Stimulated activated CD8-positive, alpha-beta memory T cell treated with anti-CD3 and anti-CD28 coated beads, Interleukin-7, amount 100 ng/mL, for 1 hour (primary cell): ENCODE data around the gene FRY.

Source experiments
- DNase-seq, 2 donors: peaks; one replicate each; pipeline ENCODE4 v3.0.0-alpha.2; 2020; ENCODE audit warnings: low read depth in 2 of 2

Gene FRY

GRCh38 chr13:32216281-32216680 is 184.7 kb downstream of the FRY start:
- no peak for DNase-seq

DNA sequence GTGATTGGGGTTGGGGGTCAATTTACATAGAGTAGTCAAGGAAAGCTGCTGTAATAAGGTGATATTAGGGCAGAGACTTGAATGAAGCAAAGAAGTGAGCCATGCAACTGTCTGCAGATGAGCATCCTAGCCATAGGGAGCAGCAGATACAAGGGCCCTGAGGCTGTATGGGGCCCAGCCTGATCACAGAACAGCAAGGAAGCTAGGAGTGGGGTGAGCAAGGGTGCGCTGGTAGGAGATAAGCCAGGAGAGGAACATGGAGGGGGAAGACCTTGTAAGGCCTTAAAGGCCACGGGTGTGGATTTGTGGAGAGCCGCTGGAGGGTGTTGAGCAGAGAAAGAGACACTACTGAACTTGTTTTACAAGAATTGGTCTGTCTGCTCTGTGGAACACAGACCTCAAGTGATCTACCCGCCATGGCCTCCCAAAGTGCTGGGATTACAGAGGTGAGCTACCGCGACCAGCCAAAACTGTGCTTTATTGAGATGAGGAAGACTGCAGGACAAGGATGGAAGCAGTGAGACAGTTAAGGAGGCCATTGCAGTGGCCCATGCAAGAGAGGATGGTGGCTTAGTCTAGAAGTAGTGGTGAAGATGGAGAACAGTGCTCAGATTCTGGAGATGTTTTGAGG is 190.6 kb downstream of the FRY start:
- no peak for DNase-seq

DNA sequence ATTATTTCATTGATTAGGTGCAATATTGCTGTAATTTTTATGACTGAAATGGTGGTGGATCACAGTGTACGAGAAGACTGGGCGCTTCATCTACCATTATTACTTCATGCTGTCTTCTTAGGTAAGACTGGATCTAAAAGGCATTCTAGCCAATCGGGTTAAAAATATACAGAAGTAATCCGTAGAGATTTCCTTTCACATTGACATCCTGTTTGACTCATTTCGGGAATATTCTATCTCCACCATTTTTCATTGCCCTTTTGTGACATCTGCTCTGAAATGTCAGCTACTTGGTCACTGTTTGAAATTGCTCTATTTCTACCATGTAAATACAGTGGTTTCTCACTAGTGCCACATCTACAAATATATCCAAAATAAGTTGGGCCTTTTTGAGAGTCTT is 193.3 kb downstream of the FRY start:
- no peak for DNase-seq

- no peak for DNase-seq
These were observed 193.9 kb downstream of the FRY start for GRCh38 chr13:32225481-32225931.

DNA sequence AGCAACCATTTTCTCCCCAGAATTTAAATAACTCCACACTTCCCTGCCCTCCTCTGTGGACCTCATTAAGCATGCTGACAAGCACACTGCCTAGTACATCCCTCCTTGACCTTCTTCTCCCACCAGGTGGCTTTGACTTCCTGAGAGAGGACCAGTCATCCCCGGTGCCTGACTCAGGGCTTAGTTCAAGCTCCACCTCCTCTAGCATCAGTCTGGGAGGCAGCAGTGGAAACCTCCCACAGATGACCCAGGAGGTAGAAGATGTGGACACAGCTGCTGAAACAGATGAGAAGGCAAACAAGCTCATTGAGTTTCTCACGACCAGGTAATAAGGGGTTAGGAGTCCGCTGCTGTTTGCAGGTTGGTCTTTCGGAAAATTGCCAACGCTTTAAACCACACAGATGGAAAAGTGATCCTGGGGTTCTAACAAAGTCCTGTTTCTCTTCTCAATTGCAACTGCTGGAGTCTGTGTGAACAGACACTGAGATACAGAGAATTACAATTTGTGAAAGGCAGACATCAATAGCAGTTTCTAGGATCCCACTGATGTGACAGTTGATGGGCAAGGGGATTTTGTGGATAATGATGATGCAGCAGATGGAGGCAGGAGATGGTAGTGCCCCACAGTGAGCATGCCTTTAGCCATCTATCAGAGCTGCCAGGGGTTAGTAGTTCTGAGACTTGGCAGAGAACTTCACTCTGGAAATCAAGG is 196.9 kb downstream of the FRY start:
- DNase-seq, result no peak

DNA sequence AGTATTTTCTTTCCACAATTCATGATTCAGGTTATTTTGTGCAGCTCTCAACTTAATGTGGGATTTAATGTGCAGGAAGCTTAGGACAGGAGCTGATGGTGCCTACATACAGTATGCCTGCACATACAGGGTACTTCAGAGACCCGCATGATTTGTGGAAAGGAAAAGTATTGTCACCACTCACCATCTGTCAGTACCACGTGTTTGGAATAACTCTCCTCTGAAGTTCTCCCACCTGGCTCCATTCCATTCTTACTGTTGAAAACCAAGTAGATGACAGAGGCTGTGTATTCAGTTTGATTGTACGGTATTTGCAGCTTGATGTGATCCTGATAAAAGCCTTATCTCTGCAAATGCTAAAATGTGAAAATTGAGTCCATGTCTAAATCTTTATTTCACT is 197.9 kb downstream of the FRY start:
- no peak for DNase-seq

DNA sequence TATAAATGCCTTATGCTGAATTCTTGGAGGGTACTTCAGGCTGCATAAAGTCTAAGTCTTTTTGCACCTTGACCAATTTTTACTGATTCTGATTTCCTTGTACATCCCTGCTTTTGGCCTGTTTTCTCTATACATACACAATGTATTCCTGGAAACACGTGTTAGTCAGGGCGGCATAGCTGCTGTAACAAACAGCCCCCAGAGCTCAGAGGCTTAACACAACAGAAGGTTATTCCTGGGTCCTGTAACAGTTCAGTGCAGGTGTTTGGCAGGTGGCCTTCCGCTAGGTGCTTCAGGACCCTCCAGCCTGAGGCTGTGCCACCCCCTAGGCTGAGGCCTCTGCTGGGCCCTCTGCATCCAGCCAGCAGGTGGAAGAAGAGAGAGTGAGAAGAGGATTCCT is 200.7 kb downstream of the FRY start:
- DNase-seq, result no peak

- DNase-seq, result no peak
These were observed 201.5 kb downstream of the FRY start for GRCh38 chr13:32233062-32233461.

DNA sequence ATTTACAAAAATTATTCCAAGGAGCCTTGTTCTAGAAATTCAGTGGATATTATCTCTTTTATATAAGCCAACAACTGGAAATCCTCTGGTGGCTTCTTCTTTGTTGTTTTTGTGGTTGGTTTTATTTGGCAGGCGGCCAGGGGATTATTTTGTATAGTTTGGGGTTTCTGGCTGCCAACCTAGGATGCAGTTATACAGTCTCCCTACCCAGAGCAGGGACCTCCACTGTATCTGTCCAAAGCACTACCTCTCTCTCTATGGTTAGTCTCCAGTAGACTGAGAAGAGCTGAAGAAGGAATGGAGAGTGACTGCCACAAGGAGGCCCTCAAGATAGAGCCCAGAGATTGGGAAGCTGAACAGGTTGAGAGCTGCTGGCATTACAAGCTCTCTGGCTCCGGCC is 203.3 kb downstream of the FRY start:
- DNase-seq, result no peak

DNA sequence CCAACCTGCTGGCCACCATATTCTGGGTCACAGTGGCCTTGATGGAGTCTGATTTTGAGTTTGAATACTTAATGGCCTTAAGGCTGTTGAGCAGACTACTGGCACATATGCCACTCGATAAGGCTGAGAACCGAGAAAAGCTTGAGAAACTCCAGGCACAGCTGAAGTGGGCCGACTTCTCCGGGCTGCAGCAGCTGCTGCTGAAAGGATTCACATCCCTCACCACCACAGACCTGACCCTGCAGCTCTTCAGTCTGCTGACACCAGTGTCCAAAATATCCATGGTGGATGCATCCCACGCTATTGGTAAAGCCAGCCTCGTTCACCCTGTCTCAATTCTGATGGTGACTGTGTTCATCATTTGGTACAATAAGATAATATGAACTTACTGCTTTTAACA is 206.1 kb downstream of the FRY start:
- DNase-seq, result no peak

- DNase-seq, result no peak
These were observed 212.1 kb downstream of the FRY start for GRCh38 chr13:32243695-32244094.

DNA sequence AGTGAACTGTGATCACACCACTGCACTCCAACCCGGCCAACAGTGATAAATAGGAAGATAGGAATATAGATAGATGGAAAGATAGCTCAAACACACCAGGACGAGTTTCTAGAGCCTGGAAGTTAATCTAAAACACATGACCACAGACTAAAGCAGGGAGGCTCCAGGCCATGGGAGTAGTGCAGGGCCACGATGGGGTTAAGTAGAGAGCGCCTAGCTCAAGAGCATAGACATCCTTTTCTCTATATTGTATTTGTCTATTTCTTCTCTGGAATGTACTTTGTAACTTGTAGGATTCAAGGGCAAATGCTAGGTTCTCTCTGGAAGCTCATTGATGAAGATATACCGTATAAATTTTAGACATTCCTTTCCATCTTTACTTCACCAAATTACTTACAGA is 214.0 kb downstream of the FRY start:
- DNase-seq, result no peak

DNA sequence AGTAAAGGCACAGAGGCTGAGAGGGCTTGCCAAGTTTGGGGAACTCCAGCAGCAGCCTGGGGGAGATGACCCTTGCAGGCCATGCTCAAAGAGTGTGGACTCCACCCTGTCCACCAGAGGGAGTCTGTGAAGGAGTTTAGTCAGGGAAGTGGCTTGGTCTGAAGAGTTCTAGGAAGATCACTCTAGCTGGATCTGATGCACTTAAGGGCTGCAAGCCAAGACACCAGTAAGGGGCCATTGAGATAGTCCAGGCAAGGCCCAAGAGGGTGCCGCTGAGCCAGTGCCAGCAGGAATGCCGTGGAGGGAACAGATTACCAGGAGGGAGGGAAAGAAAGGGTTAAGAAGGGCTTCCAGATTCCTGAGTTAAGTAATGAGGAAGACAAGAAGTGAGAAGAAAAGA is 214.9 kb downstream of the FRY start:
- DNase-seq, result peak in 1 of 2 donors; percentile 2

- no peak for DNase-seq
These were observed 216.3 kb downstream of the FRY start for GRCh38 chr13:32247887-32248286.

DNA sequence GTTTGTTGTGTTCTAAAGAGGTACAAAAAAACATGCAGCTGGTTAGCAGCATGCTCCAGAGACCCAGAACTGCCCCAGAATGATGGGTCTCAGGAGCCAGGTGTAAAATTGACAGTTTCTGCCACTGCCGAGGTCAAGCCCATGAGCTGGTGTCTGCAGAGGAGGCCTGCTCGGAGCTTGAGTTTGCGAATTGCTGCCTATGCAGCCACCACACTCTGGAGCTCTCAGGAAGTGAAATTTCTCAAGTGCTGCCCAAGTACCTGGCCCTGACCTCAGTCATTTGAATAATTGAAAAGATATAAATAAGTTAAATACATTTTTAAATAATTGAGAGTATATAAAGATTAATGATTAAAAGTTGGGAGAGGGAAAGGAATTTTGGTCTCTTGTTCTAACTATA is 217.2 kb downstream of the FRY start:
- DNase-seq, result no peak

DNA sequence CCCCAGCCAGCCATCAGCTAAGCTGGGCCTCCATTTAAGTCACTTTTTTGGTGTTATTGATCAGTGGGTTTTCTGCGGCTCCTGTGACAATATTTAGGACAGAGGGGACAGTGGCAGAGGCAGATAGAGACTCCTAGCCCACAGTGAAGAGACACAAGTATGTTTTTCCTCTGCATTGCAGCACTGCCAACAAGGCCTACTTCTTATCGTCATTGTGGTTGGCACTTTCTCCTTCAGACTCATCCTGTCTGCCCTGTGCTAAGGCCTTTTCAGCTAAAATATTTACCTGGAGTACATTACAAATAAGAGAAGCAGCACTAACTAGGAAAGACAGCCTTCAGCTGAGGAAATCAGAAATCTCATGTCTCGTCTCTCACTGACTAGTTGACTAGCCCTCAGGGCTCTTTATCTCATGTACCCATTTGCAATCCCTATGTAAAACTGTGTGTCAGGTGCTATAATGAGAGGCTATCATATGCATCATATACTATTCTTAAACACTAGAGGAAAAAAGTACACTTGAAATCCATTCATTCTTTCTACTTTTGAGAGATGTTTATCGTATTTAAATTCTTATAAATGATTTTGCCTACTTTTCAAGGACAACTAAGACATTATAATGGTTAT is 221.4 kb downstream of the FRY start:
- DNase-seq, result no peak

DNA sequence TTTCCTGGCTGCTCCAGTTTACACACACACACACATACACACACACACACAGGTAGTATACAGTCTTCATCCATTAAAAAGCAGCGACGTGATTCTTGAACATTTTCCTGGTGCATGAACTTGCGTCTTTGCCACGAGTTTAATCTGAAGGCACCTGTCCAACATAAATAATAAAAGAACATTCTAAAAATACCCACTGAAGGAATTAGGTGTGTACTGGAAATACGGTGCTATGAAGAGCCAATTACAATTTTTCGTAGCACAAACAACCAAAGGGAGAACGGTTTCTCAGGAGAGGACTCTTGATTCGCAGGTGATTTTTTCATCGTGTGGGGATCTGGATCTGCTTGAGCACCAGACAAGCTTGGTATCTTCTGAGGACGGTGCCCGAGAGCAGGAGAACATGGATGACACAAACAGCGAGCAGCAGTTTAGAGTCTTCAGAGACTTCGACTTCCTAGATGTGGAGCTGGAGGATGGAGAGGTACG is 222.4 kb downstream of the FRY start:
- DNase-seq, result no peak

GRCh38 chr13:32254416-32254815 is 222.8 kb downstream of the FRY start:
- DNase-seq, result no peak

DNA sequence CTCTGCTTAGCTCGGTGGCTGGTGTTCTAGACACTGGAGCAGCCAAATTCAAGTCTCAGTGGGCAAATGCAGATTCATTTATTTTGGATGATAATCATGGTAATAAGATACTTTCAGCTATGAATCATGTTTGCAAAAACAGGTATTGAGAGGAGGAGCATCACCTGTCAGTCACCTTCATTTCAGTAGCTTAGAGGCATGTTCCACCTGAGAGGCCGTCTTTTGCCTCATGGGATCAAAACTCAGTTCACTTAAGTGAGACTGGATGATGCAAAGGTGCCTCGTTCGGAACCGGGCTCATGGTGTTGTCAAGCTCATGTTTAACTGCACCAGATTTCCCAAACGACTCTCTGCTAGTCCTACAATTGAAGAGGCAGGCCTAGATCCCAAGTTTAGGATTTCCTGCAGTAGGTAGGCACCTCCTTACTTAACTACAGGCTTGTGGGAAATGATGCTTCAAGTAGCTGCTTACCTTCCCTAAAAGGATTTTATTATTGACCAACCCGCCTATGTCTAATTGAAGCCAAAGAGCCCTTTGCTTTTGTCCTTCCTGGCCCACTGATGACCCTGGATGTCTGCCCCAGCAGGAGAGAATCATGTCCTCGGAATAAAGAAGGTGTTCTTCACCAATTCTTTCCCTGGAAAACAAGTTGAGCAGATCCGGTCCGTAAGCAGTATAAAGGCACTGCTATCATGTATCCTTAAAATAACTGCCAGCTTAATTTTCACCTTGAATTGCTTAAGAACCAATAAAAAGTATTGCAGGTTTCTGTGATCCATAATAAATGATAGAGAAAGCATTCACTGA is 223.5 kb downstream of the FRY start:
- no peak for DNase-seq

- no peak for DNase-seq
These were observed 224.1 kb downstream of the FRY start for GRCh38 chr13:32255724-32256109.

- no peak for DNase-seq
These were observed 224.7 kb downstream of the FRY start for GRCh38 chr13:32256243-32256642.

DNA sequence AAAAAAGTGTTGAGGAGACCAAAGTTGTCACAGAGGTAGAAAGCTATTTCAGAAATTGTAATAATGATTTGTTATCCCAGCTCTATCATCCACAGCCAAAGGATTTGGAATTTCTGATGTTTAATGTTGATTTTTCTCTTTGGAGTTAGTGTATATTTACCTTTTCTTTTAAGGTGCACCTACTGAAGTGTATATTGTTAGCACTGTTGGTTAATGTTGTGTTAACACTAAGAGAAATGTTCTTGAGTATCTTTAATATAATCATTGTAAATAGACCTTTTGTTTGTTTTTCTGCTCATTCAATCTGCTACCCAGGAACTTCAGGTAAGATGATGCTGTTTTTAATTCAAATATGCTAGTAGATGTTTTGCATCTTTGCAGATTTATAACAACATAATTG is 226.1 kb downstream of the FRY start:
- no peak for DNase-seq
